Caki2 (cell line): ENCODE data around the gene ST3GAL3. TPM values are rescaled to one million over a fixed set of nuclear protein-coding genes. Genes with fewer than 3 reads are reported as not detected.
A peak's percentile ranks its signal among the peaks of the same experiment; 100 is the strongest.

Experiments used
- DNase-seq: peaks from one replicate; pipeline ENCODE4 v3.0.0-alpha.2; 2015; ENCODE audit warnings: low read depth
- in situ Hi-C: cut with HindIII; loops from 2 replicates; pipeline ENCODE4 v1.10.0; 2016; ENCODE audit warnings: low sequenced_read_pairs, low pct_unique_long_range_greater_than_20kb, mixed read lengths
- total RNA-seq: library from RNA; depleted of rRNA; stranded (reverse); fragments of >200 nt; shearing (Covaris generic); gene quantifications from 2 replicates; pipeline ENCODE4 v1.2.3, GENCODE V29; 2014; ENCODE audit warnings: low replicate concordance

The ST3GAL3 gene
- total RNA-seq, 1 experiment from 2014 or later: 18.0 TPM

DNA sequence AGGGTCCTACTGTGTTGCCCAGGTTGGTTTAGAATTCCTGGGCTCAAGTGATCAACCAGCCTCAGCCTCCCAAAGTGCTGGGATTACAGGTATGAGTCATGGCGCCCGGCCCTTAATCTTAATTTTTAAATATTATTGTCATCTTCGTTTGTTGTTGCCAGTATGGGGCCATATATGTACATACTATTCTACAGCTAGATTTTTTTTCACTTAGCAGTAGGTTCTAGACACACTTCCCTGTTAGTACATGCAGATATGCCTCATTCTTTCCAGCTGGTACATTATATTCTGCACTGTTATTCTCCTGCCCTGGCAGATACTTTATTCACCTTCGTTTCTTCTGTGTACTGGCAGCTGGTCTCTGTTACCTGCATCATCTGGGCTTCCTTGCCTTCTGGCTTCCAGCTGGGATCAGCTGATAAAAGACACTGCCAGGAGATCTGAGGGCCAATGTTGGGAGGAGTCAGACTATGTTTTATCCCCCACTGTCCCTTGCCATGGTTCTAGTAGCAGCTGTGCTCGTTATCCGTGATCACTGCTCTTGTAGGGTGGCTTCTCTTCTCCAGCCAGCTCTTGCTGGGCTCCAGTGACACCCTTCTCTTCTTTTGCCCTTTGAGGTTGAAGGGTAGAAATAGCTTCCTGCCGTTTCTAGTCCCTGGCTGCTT lies 24.7 kb downstream of the ST3GAL3 start:
- DNase-seq: no peak
- in situ Hi-C loops: no loop called here

DNA sequence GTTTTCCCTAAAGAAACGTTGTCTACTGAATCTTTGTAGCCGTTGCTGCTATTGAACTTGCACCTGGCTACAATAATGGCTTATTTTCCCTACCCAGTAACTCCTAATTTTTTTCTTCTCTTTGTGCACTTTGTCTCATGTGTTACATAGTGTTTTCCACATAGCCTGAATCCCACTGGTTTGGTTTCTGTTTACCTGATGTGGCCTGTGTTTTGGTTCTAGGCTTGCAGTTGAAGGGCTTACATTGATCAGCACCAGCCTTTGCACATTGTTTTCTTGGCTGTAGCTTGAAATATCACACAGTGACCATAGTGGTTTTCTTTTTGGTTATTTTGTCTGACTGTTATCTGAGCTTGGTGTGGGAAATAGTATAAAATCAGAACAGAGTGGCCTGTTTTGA lies 29.5 kb downstream of the ST3GAL3 start:
- no peak for DNase-seq
- in situ Hi-C loops: no loop called here

DNA sequence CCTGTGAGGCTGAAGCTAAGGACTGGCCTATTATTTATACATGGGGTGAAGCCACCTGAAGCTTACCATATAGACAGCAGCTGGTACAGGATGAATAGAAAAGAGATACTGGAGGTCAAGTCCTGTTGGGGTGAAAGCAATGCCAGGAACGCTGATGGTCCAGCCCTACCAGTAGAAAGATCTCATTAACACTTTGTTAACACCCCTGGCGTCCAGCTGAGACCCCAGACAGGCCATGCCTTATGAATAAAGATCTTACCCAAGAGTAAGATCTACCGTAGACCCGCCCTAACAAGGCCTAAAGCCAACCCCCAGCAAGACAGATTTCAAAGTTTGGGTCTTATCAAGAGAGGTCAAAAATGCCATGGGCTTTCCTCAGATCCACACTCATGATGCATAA lies 34.7 kb downstream of the ST3GAL3 start:
- DNase-seq: no peak
- in situ Hi-C loops: no loop called here

DNA sequence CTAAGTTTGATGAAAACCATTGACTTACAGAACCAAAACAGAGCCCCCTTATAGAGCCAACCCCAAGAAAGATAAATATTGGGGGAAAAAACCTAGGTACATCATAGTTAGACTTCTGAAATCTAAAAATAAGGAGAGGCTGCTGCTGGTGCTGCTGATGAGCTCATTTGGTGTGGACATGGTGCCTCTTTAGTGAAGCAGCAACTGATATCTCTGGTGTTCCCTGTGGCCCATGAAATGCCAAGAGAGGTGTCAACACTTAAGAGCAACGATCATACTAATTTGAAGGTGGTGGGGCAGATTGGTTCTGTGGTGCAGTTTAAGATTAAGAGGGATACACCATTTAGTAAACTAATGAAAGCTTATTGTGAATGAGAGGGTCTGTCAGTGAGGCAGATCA lies 35.9 kb downstream of the ST3GAL3 start:
- DNase-seq: no peak
- in situ Hi-C loops: no loop called here

DNA sequence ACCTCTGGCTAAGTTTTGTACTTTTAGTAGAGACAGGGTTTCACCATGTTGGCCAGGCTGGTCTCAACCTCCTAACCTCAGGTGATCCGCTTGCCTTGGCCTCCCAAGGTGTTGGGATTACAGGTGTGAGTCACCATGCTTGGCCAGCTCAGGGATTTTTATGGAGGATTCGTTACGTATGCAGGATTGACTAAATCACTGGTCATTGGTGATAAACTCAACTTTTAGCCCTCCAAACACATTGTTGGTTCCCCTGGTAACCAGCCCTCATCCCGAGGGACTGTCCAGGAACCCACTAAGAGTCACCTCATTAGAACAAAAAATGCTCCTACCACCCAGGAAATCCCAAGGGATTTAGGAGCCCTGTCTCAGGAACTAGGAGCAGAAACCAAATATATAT lies 40.4 kb downstream of the ST3GAL3 start:
- in situ Hi-C loops: no loop called here
- no peak for DNase-seq

DNA sequence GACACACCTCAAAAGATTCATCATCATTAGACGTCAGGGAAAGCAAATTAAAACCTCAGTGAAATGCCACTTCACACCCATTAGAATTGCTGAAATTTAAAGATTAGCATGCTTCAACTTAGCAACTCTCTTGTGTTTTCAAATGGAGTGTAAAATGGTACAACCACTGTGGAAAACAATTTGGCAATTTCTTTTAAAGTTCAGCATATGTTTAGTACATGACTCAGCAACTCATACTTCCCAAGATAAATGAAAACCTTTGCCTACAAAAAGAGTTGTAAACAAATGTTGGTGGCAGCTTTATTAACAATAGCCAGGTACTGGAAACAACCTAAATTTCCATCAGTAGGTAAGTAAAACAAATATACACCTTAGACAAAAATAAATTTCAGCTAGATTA lies 42.7 kb downstream of the ST3GAL3 start:
- in situ Hi-C loops: no loop called here

DNA sequence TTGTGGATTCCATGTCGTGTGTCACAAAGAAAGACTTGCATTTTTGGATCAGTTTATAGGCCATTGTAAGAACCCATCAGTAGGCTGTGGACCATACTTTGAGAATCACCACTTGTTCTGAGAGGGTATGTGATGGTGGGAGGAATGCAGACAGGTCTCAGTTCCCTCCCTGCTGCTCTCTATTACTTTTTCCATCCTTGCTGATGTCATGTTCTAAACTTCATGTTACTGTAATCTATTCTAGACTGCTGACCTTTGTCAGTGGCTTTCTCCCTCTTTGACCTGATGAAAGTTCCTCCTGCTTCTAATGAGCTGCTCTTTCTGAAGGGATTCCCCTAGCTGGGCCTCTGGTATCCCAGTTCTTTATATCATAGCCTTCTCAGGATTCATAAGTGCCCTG lies 46.1 kb downstream of the ST3GAL3 start:
- no peak for DNase-seq
- in situ Hi-C loops: no loop called here

More for the DNA sequence above, 42.7 kb downstream of the ST3GAL3 start:
- no peak for DNase-seq

DNA sequence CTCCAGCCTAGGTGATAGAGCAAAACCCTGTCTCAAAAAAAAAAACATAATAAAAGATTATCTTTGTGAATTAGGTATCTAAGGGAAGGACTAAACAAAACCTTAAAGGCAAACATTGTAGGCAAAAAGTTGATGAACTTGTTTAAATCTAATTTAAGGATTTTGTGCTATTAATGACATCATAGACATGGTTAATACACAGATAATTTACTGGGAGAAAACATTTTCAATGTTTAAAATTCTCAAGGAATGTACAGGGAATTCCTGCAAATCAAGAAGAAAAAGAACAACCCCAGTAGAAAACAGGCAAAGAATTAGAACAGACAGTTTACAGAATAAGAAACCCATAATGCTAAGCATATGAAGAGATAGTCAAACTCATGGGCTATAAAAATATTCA lies 47.6 kb downstream of the ST3GAL3 start:
- in situ Hi-C loops: no loop called here
- no peak for DNase-seq

DNA sequence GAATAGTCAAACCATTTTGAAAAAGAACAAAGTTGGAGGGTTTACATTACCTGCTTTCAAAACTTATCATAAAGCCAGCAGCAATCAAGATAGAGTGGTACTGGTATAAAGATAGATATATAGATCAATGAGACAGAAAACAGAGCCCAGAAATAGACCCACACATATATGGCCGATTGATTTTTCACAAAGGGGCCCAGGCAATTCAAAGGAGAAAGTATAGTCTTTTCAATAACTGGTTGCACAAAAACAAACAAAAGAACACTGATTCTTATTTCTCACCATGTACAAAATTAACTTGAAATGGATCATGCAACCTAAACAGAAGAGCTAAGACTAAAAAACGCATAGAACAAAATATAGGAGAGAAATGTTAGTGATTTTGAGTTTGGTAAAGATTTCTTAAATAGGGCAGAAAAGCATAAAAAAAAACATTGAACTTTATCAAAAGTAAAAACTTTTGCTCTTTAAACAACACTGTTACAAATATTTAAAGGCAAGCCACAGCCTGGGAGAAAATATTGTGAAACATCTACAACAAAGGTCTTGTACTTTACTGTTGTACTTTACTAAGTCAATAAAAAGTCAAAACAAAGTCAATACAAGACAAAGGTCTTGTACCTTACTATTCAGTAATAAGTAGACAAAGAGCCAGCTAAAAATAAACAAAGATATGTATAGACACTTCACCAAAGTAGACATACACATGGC lies 50.2 kb downstream of the ST3GAL3 start:
- no peak for DNase-seq
- in situ Hi-C loops: no loop called here

DNA sequence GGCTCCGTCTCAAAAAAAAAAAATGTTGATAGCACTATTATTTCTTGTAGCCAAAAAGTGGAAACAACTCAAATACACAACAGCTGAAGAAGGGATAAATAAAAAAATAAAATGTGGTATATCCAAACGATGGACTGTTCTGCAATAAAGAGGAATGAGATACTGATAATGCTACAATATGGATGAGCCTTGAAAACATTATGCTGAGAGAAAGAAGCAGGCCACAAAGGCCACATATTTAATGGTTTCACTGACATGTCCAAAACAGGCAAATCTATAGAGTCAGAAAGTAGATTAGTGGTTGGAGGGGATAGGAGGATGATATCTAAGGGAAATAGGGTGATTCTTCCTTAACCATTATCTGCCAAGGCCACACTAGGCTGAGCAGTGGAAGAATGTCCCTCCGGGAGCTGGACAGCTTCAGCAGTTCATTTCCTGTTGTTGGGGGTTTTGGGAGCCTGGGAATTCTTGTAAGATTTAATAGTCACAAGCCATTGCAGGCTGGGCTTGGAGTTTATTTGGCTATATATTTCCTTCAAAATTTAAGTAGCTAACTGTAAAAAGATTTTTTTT lies 53.5 kb downstream of the ST3GAL3 start:
- in situ Hi-C loops: no loop called here
- DNase-seq: no peak

DNA sequence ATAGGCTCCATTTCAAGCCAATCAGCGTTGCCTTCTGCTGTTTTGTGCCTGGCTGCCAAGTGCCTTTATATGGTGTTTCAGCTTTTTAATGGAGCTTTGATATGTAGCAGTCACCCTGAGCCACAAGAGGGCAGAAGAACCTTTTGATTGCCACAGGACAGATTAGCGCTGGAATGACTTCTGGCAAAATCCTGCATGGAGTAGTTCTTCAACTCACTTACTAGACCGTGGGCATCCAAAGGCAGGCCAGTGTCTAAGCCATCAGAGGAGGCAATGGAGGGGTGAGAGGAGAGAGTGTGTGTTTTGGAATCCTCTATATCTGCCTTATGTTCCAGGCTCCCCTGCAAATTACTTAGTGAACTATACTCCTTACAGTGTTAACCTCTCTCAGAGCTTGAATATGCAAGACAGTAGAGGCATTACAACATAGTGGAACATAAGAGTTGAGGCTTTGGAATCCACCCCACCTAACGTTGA lies 56.2 kb downstream of the ST3GAL3 start:
- in situ Hi-C loops: no loop called here

DNA sequence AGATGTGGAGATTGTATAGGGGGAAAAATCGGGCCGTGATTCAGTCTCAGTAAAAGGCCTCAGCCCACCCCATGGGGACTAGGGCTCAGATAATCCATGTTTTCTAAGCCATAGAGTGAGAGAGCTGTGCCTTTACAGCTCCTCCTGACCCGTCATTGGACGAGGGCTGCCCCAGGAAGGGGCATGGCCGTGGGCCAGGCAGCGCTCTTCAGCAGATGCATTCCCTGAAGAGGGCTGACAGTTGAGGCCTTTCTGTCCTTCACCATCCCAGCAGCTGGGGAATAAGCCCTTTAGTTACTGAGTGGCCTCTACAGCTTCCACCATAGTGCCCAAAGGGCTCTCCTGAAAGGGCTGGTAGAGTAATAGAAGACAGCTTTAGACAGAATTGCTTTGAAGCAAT lies 57.2 kb downstream of the ST3GAL3 start:
- DNase-seq: no peak
- in situ Hi-C loops: no loop called here

More for the DNA sequence above, 56.2 kb downstream of the ST3GAL3 start:
- peak; percentile 73 for DNase-seq

DNA sequence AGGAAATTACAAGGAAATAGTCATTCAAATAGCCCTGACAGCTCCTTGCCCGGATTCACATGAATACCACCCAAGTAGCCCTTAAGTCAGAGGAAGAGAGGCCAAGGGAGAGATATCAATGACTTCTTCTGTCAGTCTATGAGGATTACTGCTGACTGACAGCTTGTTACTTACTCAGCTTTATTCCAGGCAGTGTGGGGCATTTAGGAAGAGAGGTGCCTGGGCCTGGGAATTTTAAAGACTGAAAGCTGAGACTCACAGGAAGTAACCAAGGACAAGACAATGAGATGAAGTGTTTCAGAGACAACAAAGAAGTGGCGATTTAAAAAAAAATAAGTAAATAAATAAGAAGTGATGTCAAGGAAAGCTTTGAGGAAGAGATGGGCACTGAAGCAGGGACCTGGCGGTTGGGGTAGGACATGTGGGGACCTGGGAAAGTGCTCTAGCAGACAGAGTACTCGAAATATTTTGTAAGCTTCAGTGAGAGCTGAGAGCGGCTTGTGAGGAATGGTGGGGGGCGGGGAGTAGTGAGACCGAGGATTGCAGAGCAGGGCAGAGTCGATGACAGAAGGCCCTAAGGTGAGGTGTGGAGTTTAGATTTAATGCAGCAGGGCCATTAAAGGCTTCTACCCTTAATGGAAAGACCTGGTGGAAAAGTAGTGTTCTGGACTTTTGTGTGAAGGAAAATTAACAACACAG lies 58.9 kb downstream of the ST3GAL3 start:
- DNase-seq: no peak
- in situ Hi-C loops: no loop called here

DNA sequence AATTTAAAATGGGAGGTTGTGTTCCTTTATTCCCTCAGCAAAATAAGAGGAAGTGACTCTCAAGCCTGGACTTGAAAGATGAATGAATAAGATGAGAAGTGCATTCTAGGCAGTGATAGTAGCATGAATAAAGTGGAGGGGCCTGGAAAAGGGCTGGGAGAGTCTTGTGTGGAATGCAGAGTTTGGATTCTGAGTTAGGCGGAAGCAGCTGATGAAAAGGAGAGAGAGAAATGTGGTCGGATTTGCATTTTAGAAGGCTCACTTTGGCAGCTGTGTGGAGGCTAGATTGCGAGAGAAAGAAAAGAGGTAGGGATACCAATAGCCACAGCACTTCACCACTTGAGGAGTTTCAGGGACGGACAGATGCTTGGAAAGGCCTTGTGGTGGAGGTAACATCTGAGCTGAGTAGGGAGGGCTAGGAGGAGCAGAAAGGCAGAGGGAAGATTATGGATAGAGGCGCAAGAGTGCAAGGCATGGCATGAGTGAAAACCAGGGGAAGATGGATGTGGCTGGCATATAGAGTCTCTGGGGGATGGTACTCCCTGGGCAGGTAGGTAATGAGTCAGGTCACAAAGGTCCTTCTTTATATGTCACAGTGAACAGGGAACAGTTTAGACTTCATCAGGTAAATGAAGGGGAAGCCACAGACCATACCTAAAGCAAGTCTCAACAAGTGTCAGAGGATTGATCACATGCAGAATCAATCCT lies 59.6 kb downstream of the ST3GAL3 start:
- in situ Hi-C loops: no loop called here
- DNase-seq: no peak

DNA sequence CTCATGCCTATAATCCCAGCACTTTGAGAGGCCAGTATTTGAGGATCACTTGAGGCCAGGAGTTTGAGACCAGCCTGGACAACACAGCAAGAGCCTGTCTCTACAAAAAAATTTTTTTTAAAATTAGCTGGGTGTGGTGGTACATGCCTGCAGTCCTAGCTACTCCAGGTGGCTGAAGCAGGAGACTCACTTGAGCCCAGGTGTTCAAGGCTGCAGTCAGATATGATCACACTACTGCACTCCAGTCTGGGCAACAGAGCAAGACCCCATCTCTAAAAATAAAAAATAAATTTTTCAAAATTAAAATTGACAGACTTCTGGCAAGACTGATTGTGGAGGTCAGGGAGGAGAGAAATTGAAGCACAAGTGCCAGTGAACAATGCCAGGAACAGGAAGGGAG lies 60.8 kb downstream of the ST3GAL3 start:
- in situ Hi-C loops: no loop called here
- no peak for DNase-seq

DNA sequence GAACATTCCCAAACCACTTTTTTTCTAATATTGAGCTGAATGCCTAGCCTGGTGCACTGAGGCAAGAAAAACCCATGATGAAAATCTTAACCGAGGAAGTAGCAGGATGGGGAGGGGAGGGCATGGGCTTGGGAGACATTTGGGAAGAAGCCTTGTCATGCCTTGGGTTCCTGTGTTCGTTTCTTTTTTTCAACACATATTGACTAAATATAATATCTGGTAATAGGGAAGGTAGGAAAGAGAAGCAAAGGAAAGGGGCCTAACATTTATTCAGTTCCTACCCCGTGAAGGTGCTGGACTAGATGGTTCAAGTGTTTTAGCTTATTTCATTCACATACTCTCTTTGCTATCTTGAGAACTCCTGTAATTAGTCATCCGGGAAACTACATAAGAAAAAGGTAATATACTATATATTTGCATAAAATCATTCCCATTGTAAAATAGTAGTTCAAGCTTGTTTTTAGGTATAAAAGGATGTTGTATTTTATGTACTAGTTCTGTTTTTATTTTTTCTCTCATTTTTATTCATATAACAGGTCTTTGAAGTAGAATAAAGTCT lies 62.1 kb downstream of the ST3GAL3 start:
- no peak for DNase-seq
- in situ Hi-C loops: no loop called here

DNA sequence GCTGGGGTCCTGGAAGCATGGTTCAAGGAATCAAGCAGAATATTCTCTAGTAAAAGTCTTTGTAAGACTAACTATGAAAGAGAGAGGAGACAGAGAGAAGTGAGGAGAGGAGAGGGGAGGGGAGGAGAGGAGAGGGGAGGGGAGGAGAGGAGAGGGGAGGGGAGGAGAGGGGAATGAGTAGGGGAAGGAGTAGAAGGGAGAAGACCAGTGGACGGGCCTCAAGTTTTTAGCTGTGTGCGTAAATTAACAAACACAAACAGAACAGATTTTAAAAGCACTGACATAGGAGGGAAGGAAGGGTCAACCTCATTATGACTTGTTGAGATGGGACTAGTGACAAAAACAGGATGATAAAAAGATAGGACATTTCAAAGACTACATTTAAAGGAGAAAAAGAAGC lies 62.8 kb downstream of the ST3GAL3 start:
- DNase-seq: no peak
- in situ Hi-C loops: no loop called here

DNA sequence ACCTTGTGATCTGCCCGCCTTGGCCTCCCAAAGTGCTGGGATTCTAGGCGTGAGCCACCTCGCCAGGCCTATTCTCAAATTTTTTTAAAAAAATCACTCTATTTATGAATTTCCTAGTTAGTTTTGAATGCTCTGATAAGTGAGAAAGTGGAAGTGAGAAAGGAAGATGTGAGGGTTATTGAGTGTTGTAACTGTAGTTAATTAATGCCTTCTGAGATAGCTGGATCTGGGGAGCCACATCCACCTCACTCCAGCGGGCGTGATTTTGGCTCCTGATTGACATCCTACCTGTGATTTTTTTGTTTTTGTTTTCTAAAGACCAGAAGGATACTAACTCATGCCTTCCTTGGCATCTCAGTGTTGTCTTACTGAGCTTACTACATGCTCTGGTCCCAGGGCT lies 65.6 kb downstream of the ST3GAL3 start:
- in situ Hi-C loops: no loop called here
- no peak for DNase-seq
